H1 (cell line): ENCODE data around the gene VPS13A. TPM values are rescaled to one million over a fixed set of nuclear protein-coding genes. Genes with fewer than 3 reads are reported as not detected.

Experiments used
- CTCF ChIA-PET: fragments of 300-600 bp; sonication (Branson Sonifier 250); formaldehyde crosslinking; loops from one replicate; lab custom pipeline; 2021; ENCODE audit not compliant: partially characterized antibody; lab: Charles Lee
- POLR2A ChIA-PET: fragments of 300-600 bp; sonication (Branson Sonifier 250); formaldehyde crosslinking; loops from one replicate; lab custom pipeline; 2021; ENCODE audit warnings: inconsistent platforms; ENCODE audit not compliant: partially characterized antibody; lab: Charles Lee
- DNase-seq, 2 experiments: peaks; one replicate each; pipeline versions ENCODE4 v3.0.0 to v3.0.0-alpha.2; 2010 to 2022; ENCODE audit warnings: low spot score in 2 of 2, low read depth in 1 of 2, mixed read lengths in 1 of 2
- FAIRE-seq: peaks from 2 replicates; lab custom pipeline; 2011; peaks lifted over from hg19 to GRCh38; lab: Jason Lieb, UNC
- H2AFZ ChIP-seq: 2 replicates; pipeline ENCODE4 v1.8.1; 2012; ENCODE audit warnings: low read length, inconsistent platforms
- H2AK5ac ChIP-seq: 2 replicates; pipeline ENCODE4 v1.6.1; 2013; ENCODE audit warnings: low read depth, low read length
- H2BK120ac ChIP-seq: replicated peaks from 2 replicates; pipeline ENCODE3; 2013; ENCODE audit warnings: low read depth, low read length, inconsistent platforms
- H2BK12ac ChIP-seq: 2 replicates; pipeline ENCODE4 v1.6.1; 2013; ENCODE audit warnings: low read depth, low read length
- H2BK15ac ChIP-seq: 2 replicates; pipeline ENCODE4 v1.6.1; 2013; ENCODE audit warnings: low read length
- H2BK20ac ChIP-seq: 2 replicates; pipeline ENCODE4 v1.6.1; 2013; ENCODE audit warnings: low read length
- H2BK5ac ChIP-seq: 2 replicates; pipeline ENCODE4 v1.6.1; 2013; ENCODE audit warnings: low read depth, low read length
- H3K14ac ChIP-seq: 2 replicates; pipeline ENCODE4 v1.6.1; 2013; ENCODE audit warnings: inconsistent platforms; ENCODE audit not compliant: insufficient read length
- H3K18ac ChIP-seq: 2 replicates; pipeline ENCODE4 v1.6.1; 2013; ENCODE audit warnings: low read length; ENCODE audit errors: extremely low read depth
- H3K23ac ChIP-seq: 2 replicates; pipeline ENCODE4 v1.6.1; 2013; ENCODE audit warnings: inconsistent platforms; ENCODE audit not compliant: insufficient read length
- H3K23me2 ChIP-seq: 2 replicates; pipeline ENCODE4 v1.6.1; 2013; ENCODE audit warnings: low read depth, low read length
- H3K27ac ChIP-seq: 2 replicates; pipeline ENCODE4 v1.6.1; 2011; ENCODE audit warnings: low read depth, low read length, inconsistent platforms
- H3K27me3 ChIP-seq, 4 experiments: replicated peaks in 1 of 4; 1 replicate in 1 of 4; 2 replicates in 3 of 4; pipeline versions ENCODE4 v1.6.1 to v1.8.1; 2011 to 2013; ENCODE audit warnings: low read length in 3 of 4, mild to moderate bottlenecking in 3 of 4, inconsistent platforms in 2 of 4, mixed read lengths in 2 of 4, moderate library complexity in 1 of 4; ENCODE audit not compliant: control insufficient read depth in 3 of 4, insufficient read depth in 3 of 4; ENCODE audit errors: extremely low read depth in 1 of 4
- H3K36me3 ChIP-seq, 4 experiments: 2 replicates each; pipeline versions ENCODE4 v1.6.1 to v1.8.1; 2011 to 2013; ENCODE audit warnings: mild to moderate bottlenecking in 4 of 4, low read length in 3 of 4, moderate library complexity in 2 of 4, control low read depth in 1 of 4, inconsistent platforms in 1 of 4; ENCODE audit not compliant: insufficient read depth in 4 of 4, control insufficient read depth in 2 of 4
- H3K4ac ChIP-seq: replicated peaks from 2 replicates; pipeline ENCODE3; 2013; ENCODE audit warnings: low read length, low read depth, mixed read lengths, inconsistent platforms; ENCODE audit not compliant: insufficient read length
- H3K4me1 ChIP-seq, 4 experiments: replicated peaks in 1 of 4; 1 replicate in 1 of 4; 2 replicates in 3 of 4; pipeline versions ENCODE4 v1.6.1 to v1.8.1; 2011 to 2013; ENCODE audit warnings: low read length in 3 of 4, inconsistent platforms in 2 of 4, mixed read lengths in 1 of 4; ENCODE audit not compliant: insufficient read depth in 4 of 4, control insufficient read depth in 3 of 4
- H3K4me2 ChIP-seq, 2 experiments: 2 replicates each; pipeline versions ENCODE4 v1.6.1 to v1.8.1; 2011 to 2013; ENCODE audit warnings: low read depth in 2 of 2, low read length in 2 of 2, control low read depth in 1 of 2, inconsistent platforms in 1 of 2, mild to moderate bottlenecking in 1 of 2; ENCODE audit not compliant: insufficient read depth in 1 of 2
- H3K4me3 ChIP-seq, 4 experiments: fragments of 200-600, 300-600 bp in 1 of 4; sonication (generic), shearing (Covaris generic), sonication (Bioruptor Twin) in 1 of 4; 2 replicates each; pipeline versions ENCODE4 v1.5.1 to v1.8.1; 2011 to 2016; ENCODE audit warnings: low read length in 4 of 4, low read depth in 3 of 4, control low read depth in 2 of 4, inconsistent platforms in 2 of 4, mild to moderate bottlenecking in 2 of 4, mixed read lengths in 1 of 4, moderate library complexity in 1 of 4; ENCODE audit not compliant: insufficient read depth in 2 of 4; ENCODE audit errors: extremely low read depth in 1 of 4
- H3K56ac ChIP-seq: replicated peaks from 2 replicates; pipeline ENCODE3; 2013; ENCODE audit warnings: low read depth, mild to moderate bottlenecking, mixed read lengths, low read length, inconsistent platforms; ENCODE audit not compliant: insufficient read length
- H3K79me1 ChIP-seq: 2 replicates; pipeline ENCODE4 v1.6.1; 2013; ENCODE audit warnings: low read depth, low read length, control low read depth
- H3K79me2 ChIP-seq, 2 experiments: 2 replicates each; pipeline versions ENCODE4 v1.6.1 to v1.8.1; 2012 to 2013; ENCODE audit warnings: low read length in 2 of 2, mild to moderate bottlenecking in 2 of 2, inconsistent platforms in 1 of 2; ENCODE audit not compliant: insufficient read depth in 2 of 2, control insufficient read depth in 1 of 2
- H3K9ac ChIP-seq, 4 experiments: replicated peaks in 1 of 4; 1 replicate in 1 of 4; 2 replicates in 3 of 4; pipeline versions ENCODE4 v1.6.1 to v1.8.1; 2011 to 2013; ENCODE audit warnings: low read depth in 3 of 4, low read length in 3 of 4, control low read depth in 2 of 4, mild to moderate bottlenecking in 2 of 4, moderate library complexity in 2 of 4, inconsistent platforms in 1 of 4; ENCODE audit errors: extremely low read depth in 1 of 4
- H3K9me3 ChIP-seq, 2 experiments: 2 replicates each; pipeline versions ENCODE4 v1.6.1 to v1.8.1; 2012 to 2013; ENCODE audit warnings: mild to moderate bottlenecking in 2 of 2, moderate library complexity in 2 of 2, control low read depth in 1 of 2, inconsistent platforms in 1 of 2, low read depth in 1 of 2, low read length in 1 of 2, mixed read lengths in 1 of 2; ENCODE audit not compliant: insufficient read depth in 2 of 2
- H4K20me1 ChIP-seq, 2 experiments: replicated peaks in 1 of 2; 2 replicates each; pipeline versions ENCODE3 to v1.8.1; 2011 to 2013; ENCODE audit warnings: inconsistent platforms in 2 of 2, low read length in 2 of 2, mild to moderate bottlenecking in 1 of 2; ENCODE audit not compliant: insufficient read depth in 2 of 2, control insufficient read depth in 1 of 2
- H4K5ac ChIP-seq: 2 replicates; pipeline ENCODE4 v1.6.1; 2013; ENCODE audit warnings: low read length, low read depth, mixed read lengths, inconsistent platforms; ENCODE audit not compliant: insufficient read length
- H4K8ac ChIP-seq: 2 replicates; pipeline ENCODE4 v1.8.0; 2013; ENCODE audit warnings: mild to moderate bottlenecking, moderate library complexity, low read length, inconsistent platforms; ENCODE audit not compliant: insufficient read depth; ENCODE audit errors: extremely low read depth
- H4K91ac ChIP-seq: replicated peaks from 2 replicates; pipeline ENCODE3; 2013; ENCODE audit warnings: low read length, mixed read lengths, inconsistent platforms; ENCODE audit not compliant: insufficient read length
- SIRT6 ChIP-seq: IDR thresholded peaks from one replicate; pipeline ENCODE4 v1.7.1; 2012; ENCODE audit warnings: low read length, inconsistent platforms
- SIX5 ChIP-seq: IDR thresholded peaks from 2 replicates; pipeline ENCODE4 v1.6.1; 2011; ENCODE audit warnings: mild to moderate bottlenecking, low read depth, low read length
- WGBS, 2 experiments: shearing (Covaris generic) in 1 of 2; methylation state at CpG; one replicate each; pipeline versions ENCODE4 v1.1.6 to v1.1.7; 2013 to 2015; ENCODE audit warnings: low lambda C conversion rate in 2 of 2, mixed read lengths in 2 of 2, inconsistent platforms in 1 of 2, low coverage in 1 of 2, missing lambda C conversion rate in 1 of 2; ENCODE audit not compliant: insufficient replicate concordance in 2 of 2, insufficient coverage in 1 of 2, insufficient read length in 1 of 2; ENCODE audit errors: extremely low coverage in 1 of 2, missing lambda C conversion rate in 1 of 2; 5-methylcytosine and 5-hydroxymethylcytosine counted together
- polyA plus RNA-seq, 7 experiments: library from polyadenylated mRNA; depleted of rRNA in 3 of 7; stranded (reverse) in 5 of 7; unstranded in 2 of 7; fragments of >200 nt in 5 of 7; fragments of 200-250 nt in 2 of 7; gene quantifications; 1 replicate in 5 of 7; 2 replicates in 1 of 7; 4 replicates in 1 of 7; pipeline versions ENCODE4 v1.2.1 to v1.2.3, GENCODE V29; 2011 to 2013; ENCODE audit warnings: missing spikeins in 2 of 7, mixed read lengths in 2 of 7
- total RNA-seq: library from RNA; stranded (reverse); fragmentation: NEBNext Ultra II Directional; extraction: Animal tissue kit (Norgen Biotek cat#: 25700); gene quantifications from 2 replicates; pipeline ENCODE4 v1.2.1, GENCODE V29; 2021
- TF ChIP-seq, protein P1 (sequence below): IDR thresholded peaks from 2 replicates; pipeline ENCODE4 v1.6.1; 2012; ENCODE audit warnings: inconsistent platforms

The VPS13A gene
- total and polyA plus RNA-seq, 2 of the 8 experiments (the other 6 are each of a cell fraction or from before 2014, with no cell fraction given): 6.0 to 36.5 TPM

DNA sequence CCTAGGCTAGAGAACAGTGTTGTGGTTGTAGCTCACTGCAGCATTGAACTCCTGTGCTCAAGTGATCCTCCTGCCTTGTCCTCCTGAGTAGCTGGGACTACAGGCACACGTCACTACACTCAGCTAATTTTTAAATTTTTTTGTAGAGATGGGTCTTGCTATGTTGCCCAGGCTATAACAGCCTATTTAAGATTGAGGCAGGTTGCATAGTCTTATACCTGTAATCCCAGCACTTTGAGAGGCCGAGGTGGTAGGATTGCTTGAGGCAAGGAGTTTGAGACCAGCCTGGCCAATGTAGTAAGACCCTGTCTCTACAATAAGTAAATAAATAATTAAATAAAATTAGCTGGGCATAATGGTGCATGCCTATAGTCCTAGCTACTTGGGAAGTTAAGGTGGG is 79.9 kb downstream of the VPS13A start:
- 89% methylated on average over 2 of the region's 2 CpGs; no CpG with 5 or more reads in 1 of the 2 experiments for WGBS, 2 experiments
- H2AK5ac ChIP-seq: no peak overlapping the region
- peaks cover 0 to 3% (median 0%) of the 10 kb centered on the region in 4 experiments; a peak in 1 of 7 replicates for H3K4me1 ChIP-seq
- H3K23ac ChIP-seq: no peak overlapping the region
- H3K27me3 ChIP-seq: no peaks in the 10 kb centered on the region
- H2BK5ac ChIP-seq: no peak overlapping the region
- no peaks in the 10 kb centered on the region for H3K9me3 ChIP-seq
- H3K36me3 ChIP-seq: peaks cover 0 to 5% (median 2%) of the 10 kb centered on the region in 4 experiments; a peak in 4 of 8 replicates
- H3K4me2 ChIP-seq: no peak overlapping the region
- H2BK20ac ChIP-seq: no peak overlapping the region
- H4K91ac ChIP-seq: no peak overlapping the region
- no peaks in the 10 kb centered on the region for H3K23me2 ChIP-seq
- H3K4me3 ChIP-seq: no peak overlapping the region
- H3K79me2 ChIP-seq: no peaks in the 10 kb centered on the region
- H2BK15ac ChIP-seq: no peak overlapping the region
- no peak overlapping the region for H3K18ac ChIP-seq
- H2AFZ ChIP-seq: no peak overlapping the region
- POLR2A ChIA-PET: no interaction called here
- H4K5ac ChIP-seq: no peak overlapping the region
- no peak overlapping the region for H3K9ac ChIP-seq
- no peak for DNase-seq
- no peak overlapping the region for H3K4ac ChIP-seq
- CTCF ChIA-PET: interaction anchor here (1.0 kb wide), 1 partner anchor 91 kb away, joined by 3 read pairs; no protein-coding TSS in a partner anchor
- H3K56ac ChIP-seq: no peak overlapping the region
- no peak overlapping the region for H4K8ac ChIP-seq
- H2BK12ac ChIP-seq: no peak overlapping the region
- H3K14ac ChIP-seq: no peak overlapping the region
- H3K27ac ChIP-seq: no peak overlapping the region
- no peak for FAIRE-seq
- no peaks in the 10 kb centered on the region for H4K20me1 ChIP-seq
- H3K79me1 ChIP-seq: no peaks in the 10 kb centered on the region
- no peak overlapping the region for H2BK120ac ChIP-seq
- TF ChIP-seq, protein P1, sequence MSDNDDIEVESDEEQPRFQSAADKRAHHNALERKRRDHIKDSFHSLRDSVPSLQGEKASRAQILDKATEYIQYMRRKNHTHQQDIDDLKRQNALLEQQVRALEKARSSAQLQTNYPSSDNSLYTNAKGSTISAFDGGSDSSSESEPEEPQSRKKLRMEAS: no peak
- TF ChIP-seq SIX5 (no peak), SIRT6 (no peak)
